Esophagus squamous epithelium (tissue), 4 donors: Measurements from ENCODE around the gene PIK3AP1.

ENCODE experiments used
- POLR2A ChIP-seq, 4 donors: fragments of 450-650 bp; IDR thresholded peaks; one replicate each; pipeline ENCODE4 v1.6.1; 2017; ENCODE audit warnings: antibody characterized with exemption in 4 of 4, mild to moderate bottlenecking in 4 of 4, moderate library complexity in 3 of 4
- TF ChIP-seq, protein P1 (sequence below), 6 experiments: fragments of 450-650 bp in 4 of 6; fragments of 200-600 bp in 2 of 6; sonication (generic) in 2 of 6; IDR thresholded peaks; one replicate each; pipeline ENCODE4 v1.5.1; 2016 to 2019; ENCODE audit warnings: antibody characterized with exemption in 6 of 6, mild to moderate bottlenecking in 4 of 6, moderate library complexity in 4 of 6

DNA sequence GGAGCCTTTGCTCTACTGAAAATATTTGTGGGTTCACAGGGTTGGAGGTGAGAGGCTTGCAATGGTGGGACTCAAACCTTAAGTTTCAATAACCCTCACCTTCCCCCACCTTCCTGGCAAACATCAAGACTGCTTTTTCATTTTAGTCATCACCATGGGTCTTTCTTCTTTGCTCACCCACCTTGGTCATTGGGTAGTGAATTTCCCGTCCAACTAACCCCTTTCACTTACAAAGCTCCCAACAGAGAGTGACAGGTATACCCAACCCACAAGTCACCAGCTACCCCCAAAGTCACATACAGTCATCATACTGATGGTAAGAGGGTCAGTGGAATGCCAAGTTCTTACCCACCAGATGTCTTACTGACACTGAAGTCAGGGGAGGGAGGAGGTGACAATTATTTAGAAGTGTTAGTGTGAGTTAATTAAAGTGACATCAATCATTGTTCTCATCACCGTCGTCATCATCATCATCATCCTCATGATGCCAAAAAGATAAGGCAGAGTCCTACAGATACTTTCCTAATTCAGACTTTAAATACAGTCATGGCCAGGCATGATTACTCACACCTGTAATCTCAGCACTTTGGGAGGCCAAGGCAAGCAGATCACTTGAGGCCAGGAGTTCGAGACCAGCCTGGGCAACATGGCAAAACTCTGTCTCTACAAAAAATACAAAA, 49.0 kb downstream of the PIK3AP1 start:
- TF ChIP-seq, protein P1, sequence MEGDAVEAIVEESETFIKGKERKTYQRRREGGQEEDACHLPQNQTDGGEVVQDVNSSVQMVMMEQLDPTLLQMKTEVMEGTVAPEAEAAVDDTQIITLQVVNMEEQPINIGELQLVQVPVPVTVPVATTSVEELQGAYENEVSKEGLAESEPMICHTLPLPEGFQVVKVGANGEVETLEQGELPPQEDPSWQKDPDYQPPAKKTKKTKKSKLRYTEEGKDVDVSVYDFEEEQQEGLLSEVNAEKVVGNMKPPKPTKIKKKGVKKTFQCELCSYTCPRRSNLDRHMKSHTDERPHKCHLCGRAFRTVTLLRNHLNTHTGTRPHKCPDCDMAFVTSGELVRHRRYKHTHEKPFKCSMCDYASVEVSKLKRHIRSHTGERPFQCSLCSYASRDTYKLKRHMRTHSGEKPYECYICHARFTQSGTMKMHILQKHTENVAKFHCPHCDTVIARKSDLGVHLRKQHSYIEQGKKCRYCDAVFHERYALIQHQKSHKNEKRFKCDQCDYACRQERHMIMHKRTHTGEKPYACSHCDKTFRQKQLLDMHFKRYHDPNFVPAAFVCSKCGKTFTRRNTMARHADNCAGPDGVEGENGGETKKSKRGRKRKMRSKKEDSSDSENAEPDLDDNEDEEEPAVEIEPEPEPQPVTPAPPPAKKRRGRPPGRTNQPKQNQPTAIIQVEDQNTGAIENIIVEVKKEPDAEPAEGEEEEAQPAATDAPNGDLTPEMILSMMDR (IDR thresholded peaks at IDR 0.05), result no peak
- TF ChIP-seq POLR2A (IDR thresholded peaks at IDR 0.05), result no peak
